MG63 (cell line): ENCODE data around the gene OXCT2. TPM values are rescaled to one million over a fixed set of nuclear protein-coding genes. Genes with fewer than 3 reads are reported as not detected.
"Not testable (repeated sequence)": the region's sequence is repeated elsewhere in the genome, so short reads cannot be mapped to it uniquely, and the experiment has no call there.

Experiments
- DNase-seq: peaks from one replicate; pipeline ENCODE4 v3.0.0-alpha.2; 2020
- H3K27me3 ChIP-seq: fragments of 250-450 bp; sonication (Bioruptor Pico); 2 replicates; pipeline ENCODE4 v1.5.1; 2020; ENCODE audit warnings: mild to moderate bottlenecking, moderate library complexity
- H3K36me3 ChIP-seq: fragments of 250-450 bp; sonication (Bioruptor Pico); 2 replicates; pipeline ENCODE4 v1.5.1; 2020; ENCODE audit warnings: mild to moderate bottlenecking, moderate library complexity
- H3K4me3 ChIP-seq: fragments of 250-450 bp; sonication (Bioruptor Pico); 2 replicates; pipeline ENCODE4 v1.5.1; 2020; ENCODE audit warnings: mild to moderate bottlenecking, moderate library complexity
- H3K9me3 ChIP-seq: fragments of 250-450 bp; sonication (Bioruptor Pico); 2 replicates; pipeline ENCODE4 v1.5.1; 2020; ENCODE audit warnings: mild to moderate bottlenecking, moderate library complexity
- total RNA-seq: library from RNA; depleted of rRNA; stranded (reverse); fragments of >200 nt; shearing (Covaris generic); gene quantifications from 2 replicates; pipeline ENCODE4 v1.2.3, GENCODE V29; 2014; ENCODE audit warnings: low replicate concordance

Gene OXCT2
- total RNA-seq, 1 experiment from 2014 or later: not detected

DNA sequence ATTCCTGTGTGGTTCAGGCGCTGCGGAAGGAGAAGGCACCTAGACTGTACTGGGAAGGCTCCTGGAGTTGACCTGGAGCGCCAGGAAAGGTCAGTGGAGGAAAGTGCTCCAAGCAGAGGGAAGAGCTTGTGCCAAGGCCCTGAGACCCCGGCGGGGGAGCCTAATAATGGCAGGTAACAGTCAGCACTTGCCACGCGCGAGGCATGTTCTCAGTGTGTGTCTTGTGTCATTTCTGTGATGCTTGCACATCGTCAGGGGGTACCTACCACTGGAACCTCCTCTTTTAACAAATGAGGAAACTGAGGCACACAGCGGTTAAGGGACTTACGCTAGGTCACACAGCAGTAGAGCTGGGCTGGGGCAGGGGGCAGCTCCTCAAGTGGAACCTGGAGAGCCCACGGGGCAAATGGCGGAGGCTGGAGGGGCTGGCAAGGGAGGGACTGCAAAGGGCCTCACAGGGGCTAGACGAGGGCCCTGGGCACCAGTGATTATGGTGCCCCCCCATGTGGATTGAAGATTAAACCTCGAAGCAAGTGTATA, 18.5 kb upstream of the OXCT2 start:
- no peaks in the 10 kb centered on the region for H3K36me3 ChIP-seq
- no peaks in the 10 kb centered on the region for H3K27me3 ChIP-seq
- no peaks in the 10 kb centered on the region for H3K9me3 ChIP-seq
- DNase-seq: no peak
- H3K4me3 ChIP-seq: peak overlapping the region; percentile 46; the same call in 1 of the 2 replicates

DNA sequence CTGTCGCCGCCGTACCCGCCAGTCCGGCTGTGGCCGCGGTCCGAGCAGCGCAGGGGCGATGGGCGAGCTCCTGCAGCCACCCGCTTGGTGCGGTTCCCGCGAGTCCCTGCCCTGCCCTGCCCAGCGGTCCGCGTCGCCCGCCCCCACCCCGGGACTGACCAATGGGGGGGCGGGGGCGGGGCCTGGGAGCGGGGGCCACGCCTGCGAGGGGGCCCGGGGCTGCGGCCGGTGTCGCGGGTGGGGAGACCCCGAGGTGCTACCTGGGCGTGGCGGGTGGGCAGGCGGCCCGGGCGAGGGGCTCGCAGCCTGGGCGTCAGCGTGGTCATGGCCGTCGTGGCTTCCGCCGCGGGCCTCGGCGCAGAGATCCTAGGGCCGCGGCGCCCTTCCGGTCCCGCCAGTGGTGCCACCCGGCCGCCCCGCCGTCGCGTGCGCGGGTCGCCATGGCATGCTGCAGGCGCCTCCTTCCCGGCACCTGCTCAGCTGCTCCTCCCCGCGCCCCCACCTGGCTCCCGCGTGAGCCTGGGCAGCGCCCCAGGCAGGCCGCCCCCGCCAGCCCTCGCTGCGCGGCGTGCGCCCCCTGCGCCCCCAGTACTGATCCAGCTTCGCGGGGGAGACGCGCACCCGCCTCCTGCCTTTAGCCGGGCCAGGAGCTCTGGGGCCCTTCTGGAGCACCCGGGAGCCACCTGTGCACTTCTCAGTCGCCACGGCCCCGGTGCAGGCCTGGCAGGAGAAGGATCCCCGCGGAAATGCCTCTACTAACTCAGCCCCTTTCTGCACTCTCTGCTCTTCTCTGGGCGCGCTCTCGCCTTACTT, 17.8 kb upstream of the OXCT2 start, which contains the start of gene BMP8B:
Gene BMP8B, minus strand, starts transcription at position 108 of the 813 bp plus-strand sequence. CDS start 380 bp downstream, outside the sequence.
- H3K9me3 ChIP-seq: no peaks in the 10 kb centered on the region
- no peaks in the 10 kb centered on the region for H3K27me3 ChIP-seq
- no peaks in the 10 kb centered on the region for H3K36me3 ChIP-seq
- peak; percentile 75 for DNase-seq
- peak within 1 kb of the TSS; percentile 46 for H3K4me3 ChIP-seq

DNA sequence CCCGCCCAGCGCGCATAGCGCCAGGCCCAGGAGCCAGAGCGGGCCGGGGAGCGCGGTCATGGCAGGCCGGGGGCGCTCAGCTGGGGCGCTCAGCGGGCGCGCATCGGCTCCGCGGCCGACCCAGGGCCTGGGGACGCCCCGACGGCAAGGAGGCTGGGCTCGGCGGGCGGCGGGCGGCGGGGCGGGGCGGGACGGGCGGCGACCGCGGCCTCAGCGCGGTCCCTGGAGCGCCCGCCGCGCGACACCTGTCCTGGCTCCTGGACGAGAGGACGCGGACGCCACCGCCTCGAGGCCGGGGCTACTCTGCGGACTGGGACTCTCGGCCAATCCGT, 17.2 kb upstream of the OXCT2 start:
- Histone ChIP-seq H3K9me3 (no peaks in the 10 kb centered on the region), H3K36me3 (no peaks in the 10 kb centered on the region), H3K27me3 (no peaks in the 10 kb centered on the region), H3K4me3 (peak overlapping the region; percentile 46)
- no peak for DNase-seq

DNA sequence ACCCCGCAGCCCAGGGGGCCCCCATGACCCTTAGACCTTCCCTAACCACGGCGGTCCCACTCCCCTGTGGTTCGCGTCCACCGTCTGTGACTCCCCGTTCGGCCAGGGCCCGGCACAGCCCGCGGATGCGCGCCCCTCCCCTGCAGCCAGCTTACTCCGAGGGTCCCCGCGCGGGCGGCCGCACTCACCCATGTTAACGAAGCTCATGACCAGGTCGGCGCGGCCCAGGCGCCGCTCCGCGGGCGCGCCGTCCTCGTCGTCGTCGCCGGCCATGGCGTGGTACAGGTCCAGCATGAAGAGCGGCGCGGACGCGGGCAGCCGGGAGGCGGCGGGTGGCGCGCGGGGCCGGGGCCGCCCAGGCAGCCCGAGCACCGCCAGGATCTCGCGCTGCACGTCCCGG, 16.8 kb upstream of the OXCT2 start:
- not testable (repeated sequence) for H3K36me3 ChIP-seq, H3K9me3 ChIP-seq, H3K27me3 ChIP-seq, H3K4me3 ChIP-seq, DNase-seq

DNA sequence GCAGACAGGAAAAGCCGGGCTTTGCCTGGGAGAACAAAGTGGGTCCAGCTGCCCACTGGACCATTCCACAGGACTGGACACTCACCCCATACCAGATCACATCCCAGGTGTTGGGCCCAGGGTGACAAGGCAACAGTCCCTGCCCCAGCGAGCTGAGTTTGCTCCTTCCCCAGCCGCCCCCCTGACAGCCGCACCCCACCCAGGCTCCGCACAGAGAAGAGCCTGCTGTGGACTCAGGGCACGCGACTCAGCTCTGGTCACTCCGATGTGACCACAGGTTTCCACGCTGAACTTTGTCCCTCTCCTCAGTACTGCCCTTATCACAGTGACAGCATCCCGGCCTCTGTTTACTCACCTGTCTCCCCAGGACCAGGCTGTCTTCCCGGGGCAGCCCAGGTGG, 16.3 kb upstream of the OXCT2 start:
- H3K9me3 ChIP-seq: no peaks in the 10 kb centered on the region
- no peak for DNase-seq
- no peaks in the 10 kb centered on the region for H3K36me3 ChIP-seq
- H3K27me3 ChIP-seq: no peaks in the 10 kb centered on the region
- no peak overlapping the region for H3K4me3 ChIP-seq

DNA sequence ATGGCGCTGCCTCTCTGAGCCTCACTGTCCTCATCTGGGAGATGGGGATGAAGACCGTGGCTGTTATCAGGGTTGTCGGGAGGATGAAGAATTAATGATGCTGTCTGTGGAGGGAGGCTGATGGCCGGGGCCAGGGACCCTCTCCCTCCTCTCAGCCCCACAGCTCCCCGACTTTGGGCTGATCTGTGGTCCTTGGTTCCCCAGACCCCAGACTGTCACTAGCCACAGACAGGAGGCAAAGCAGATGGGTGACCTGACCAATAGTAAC, 15.9 kb upstream of the OXCT2 start:
- not testable (repeated sequence) for H3K9me3 ChIP-seq, H3K4me3 ChIP-seq, H3K36me3 ChIP-seq, DNase-seq, H3K27me3 ChIP-seq

DNA sequence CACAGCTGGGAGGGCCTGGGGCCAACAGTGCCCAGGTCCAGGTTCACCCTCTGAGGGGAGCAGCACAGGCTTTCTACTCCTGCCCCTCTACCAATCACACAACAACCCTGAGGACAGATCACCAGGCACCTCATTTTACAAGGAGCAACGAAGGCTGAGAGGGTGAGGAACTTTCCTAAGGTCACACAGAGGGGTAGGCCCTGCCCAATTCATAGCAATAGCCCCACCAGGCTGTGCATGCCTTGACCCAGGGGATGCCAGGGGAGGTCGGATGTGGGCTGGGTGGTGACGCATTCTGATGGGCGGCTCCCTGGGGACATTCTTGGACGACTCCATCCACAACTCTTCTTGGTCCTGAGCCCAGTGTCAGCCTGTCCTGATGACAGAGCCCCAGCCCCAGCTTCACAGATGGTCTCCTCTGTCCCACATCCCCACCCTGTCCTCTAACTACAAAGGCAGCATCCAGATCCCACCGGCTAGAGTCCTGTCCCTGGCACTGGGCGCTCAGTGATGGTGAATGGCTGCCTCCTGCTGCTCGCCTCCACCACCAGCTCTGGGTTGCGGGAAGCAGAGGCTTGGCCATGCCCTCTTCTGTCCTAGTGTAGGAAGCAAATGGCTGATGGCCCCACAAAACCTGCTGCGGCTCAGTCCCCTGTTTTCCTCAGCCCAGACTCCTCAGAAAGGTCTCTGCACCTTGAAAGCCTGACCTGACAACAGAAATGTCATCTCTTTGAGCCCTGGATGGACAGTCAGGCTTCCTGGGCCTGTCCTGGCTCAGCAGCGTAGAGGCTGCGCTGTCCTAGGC, 15.4 kb upstream of the OXCT2 start:
- H3K9me3 ChIP-seq, H3K27me3 ChIP-seq, DNase-seq, H3K4me3 ChIP-seq, H3K36me3 ChIP-seq: not testable (repeated sequence)

DNA sequence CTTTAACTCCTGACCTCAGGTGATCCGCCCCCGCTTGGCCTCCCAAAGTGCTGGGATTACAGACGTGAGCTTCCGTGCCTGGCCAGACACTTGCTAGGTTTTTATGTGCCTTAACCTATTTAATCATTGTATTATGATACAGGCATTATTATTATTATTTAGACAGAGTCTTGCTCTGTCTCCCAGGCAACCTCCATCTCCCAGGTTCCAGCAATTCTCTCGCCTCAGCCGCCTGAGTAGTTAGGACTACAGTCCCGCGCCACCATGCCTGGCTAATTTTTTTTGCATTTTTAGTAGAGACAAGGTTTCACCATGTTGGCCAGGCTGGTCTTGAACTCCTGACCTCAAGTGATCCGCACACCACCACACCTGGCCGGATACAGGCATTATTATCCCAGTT, 11.5 kb upstream of the OXCT2 start:
- not testable (repeated sequence) for DNase-seq, H3K27me3 ChIP-seq, H3K4me3 ChIP-seq

DNA sequence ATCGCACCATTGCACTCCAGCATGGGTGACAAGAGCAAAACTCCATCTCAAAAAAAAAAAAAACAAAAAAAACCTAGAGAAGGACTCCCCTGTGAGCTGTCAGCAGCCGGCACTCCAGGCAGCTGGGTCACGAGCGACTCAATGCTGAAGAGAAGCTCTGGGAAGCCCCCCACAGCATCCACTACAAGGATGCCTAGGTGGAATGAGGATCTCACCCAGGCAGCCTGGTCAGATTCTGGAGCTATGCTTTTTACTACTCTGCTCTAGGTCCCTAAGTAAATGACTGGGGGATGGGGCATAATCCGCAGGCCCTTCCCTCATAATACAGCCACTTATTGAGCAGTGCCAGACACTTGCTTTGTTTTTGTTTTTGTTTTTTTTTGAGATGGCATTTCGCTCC, 11.0 kb upstream of the OXCT2 start:
- no peak for DNase-seq
- no peaks in the 10 kb centered on the region for H3K27me3 ChIP-seq
- H3K36me3 ChIP-seq: no peaks in the 10 kb centered on the region
- H3K4me3 ChIP-seq: no peak overlapping the region
- no peaks in the 10 kb centered on the region for H3K9me3 ChIP-seq

More for the DNA sequence above, 11.5 kb upstream of the OXCT2 start:
- H3K9me3 ChIP-seq, H3K36me3 ChIP-seq: not testable (repeated sequence)

DNA sequence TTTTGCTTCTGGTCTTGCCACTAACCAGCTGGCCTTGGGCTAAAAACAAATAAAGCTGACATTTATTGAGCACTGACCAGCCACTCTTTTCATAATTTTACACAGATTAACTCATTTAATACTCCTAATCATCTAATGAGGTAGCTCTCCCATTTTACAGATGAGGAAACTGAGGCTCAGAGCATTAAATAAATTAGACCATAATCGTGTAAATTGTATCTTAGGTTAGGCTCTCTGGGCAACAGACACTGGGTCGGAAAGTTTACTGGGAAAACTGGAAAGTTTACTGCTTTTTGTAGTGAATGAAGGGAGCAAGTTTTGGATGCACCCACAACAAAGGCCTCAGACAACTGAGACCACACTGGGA, 10.2 kb upstream of the OXCT2 start:
- Histone ChIP-seq H3K27me3 (no peaks in the 10 kb centered on the region), H3K4me3 (no peak overlapping the region), H3K9me3 (no peaks in the 10 kb centered on the region), H3K36me3 (no peaks in the 10 kb centered on the region)
- DNase-seq: no peak

DNA sequence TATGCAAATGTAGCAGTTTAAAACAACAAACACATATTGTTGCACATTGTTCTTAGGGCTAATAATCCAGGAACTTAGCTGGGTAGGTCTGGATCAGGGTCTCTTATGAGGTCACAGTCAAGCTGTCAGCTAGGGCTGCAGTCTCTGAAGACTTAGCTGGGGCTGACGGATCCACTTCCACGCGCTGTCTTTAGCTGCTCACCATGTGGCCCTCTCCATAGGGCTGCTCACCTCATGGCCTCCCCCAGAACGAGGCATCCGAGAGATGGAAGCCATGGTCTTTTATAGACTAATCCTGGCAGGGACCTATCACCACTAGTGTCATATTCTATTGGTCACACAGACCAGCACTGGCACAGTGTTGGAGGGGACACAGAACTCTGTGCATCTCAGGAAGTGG, 8.7 kb upstream of the OXCT2 start:
- Histone ChIP-seq H3K4me3 (no peak overlapping the region), H3K27me3 (no peaks in the 10 kb centered on the region), H3K9me3 (no peaks in the 10 kb centered on the region), H3K36me3 (no peaks in the 10 kb centered on the region)
- no peak for DNase-seq

DNA sequence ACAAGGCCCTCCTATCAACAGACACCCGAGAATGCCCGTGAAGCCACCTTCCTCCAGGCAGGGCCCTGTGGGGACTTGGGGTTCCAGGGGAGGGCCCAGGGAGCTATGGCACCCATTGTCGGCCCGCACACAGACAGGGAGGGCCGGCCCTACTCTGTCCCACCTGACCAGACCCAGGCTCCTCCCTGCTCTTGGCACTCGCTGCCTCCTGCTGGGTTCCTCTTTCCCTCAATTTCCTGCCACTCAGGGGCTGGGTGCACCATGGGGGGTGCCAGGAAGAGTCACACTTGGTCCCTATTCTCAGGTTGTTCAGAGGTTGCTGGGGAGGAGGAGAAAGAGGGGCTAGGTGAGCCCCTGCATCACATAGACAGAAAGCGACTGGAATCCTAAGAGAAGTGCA, 8.0 kb upstream of the OXCT2 start:
- DNase-seq: no peak
- Histone ChIP-seq H3K36me3 (no peaks in the 10 kb centered on the region), H3K9me3 (no peaks in the 10 kb centered on the region), H3K27me3 (no peaks in the 10 kb centered on the region), H3K4me3 (no peak overlapping the region)

DNA sequence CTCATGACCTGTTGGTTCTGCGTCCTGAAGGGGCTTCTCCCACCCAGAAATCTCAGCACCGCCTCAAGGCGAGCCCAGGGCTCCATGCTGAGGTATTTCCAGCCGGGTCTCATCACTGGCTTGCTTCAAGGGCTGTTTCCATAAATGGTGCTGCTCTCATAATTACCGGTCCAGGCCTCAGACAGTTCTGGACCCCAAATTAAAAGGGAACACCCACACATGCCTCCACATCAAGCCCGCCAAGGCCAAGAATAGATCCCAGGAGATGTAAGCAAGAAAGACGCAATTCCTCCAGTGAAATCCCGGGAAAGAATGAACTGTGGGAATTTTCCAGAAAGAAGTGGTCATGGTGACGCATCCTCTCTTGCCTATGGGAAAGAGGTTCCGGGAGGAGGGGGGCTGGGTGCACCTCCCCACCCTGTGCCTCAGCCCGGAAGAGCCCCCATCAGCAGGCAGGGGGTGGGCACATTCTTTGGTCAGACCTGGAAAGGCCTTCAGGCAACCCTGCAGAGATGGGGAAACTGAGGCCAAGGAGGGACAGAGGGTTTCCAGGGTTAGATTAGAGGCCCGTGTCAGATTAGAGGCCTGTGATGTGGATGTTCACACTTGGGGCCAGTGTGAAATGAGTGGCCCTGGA, 7.4 kb upstream of the OXCT2 start:
- H3K9me3 ChIP-seq, DNase-seq, H3K4me3 ChIP-seq, H3K36me3 ChIP-seq, H3K27me3 ChIP-seq: not testable (repeated sequence)

DNA sequence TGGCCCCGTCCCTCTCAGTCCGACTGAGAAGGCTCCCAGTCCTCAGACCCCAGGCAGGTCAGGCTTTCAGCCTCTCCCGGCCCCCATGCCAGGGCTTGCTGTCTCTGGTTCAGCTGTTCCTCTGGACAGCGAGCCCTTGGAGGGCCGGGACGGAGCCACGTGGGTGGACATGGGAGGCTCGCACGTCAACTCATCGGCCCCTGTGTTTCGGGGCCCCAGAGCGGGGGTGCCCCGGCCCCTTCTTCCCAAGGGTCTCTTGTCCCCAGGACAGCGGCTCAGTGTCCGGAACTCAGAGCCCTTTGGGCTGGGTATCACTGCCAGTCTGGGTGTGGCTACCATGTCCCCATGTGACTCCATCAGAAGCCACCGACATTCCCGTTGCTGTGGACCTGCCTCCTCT, 6.7 kb upstream of the OXCT2 start:
- DNase-seq, H3K9me3 ChIP-seq, H3K4me3 ChIP-seq, H3K36me3 ChIP-seq, H3K27me3 ChIP-seq: not testable (repeated sequence)

DNA sequence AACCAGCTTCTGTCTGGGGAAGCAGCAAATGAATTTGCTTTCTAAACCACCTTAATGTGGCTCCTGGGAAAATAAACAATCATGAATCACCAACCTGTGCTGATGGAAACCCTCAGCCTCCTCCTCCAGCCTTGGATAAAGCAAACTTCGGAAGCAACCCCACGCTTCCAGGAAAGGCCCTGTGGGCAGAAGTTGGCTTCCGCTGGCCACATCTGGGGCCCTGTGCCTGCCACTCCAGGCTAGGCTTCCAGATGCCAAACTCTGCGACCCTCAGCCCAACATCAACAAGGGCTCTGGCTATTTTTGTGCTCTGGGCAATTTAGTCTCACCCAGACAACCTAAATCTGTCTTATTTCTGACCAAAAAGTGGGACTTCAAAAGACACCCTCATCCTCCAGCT, 6.2 kb upstream of the OXCT2 start:
- H3K27me3 ChIP-seq: no peaks in the 10 kb centered on the region
- DNase-seq: no peak

DNA sequence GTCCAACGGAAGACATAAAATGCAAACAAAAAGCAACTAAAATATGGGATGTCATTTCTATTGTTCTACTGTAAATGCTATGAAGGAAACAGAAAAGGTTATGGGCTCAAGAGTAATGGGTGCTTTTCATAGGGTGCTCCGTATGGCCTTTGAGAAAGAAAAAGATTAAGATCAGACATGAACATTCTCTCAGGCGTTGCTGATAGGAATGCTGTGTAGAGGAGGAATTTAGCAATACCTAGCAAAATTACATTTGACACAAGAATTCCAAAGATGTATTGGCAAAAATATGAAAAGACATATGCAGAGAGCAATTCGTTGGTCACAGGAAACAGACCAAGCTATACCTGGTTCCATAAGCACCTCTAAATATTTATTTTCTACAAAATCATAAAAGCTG, 5.7 kb upstream of the OXCT2 start:
- Histone ChIP-seq H3K4me3 (no peak overlapping the region), H3K27me3 (no peaks in the 10 kb centered on the region), H3K9me3 (no peaks in the 10 kb centered on the region), H3K36me3 (no peaks in the 10 kb centered on the region)
- DNase-seq: no peak

More for the DNA sequence above, 6.2 kb upstream of the OXCT2 start:
- Histone ChIP-seq H3K36me3 (no peaks in the 10 kb centered on the region), H3K4me3 (no peak overlapping the region), H3K9me3 (no peaks in the 10 kb centered on the region)

DNA sequence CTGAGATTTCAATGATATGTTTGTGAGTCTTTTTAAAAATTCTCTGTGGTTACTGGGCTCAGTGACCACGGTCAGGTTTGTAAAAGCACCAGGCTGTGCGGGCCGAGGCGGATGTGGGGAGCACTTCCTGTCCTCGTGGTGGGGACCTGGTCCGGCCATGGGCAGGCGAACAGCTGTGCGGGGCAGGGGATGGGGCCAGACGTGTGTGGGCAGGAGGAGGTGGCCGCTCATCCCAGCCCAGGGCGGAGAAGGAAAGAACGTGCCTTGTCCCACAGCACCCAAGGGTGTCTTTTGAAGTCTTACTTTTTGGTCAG, 5.2 kb upstream of the OXCT2 start:
- DNase-seq: no peak
- no peak overlapping the region for H3K4me3 ChIP-seq

More for the DNA sequence above, 5.2 kb upstream of the OXCT2 start:
- H3K27me3 ChIP-seq: no peaks in the 10 kb centered on the region
- H3K9me3 ChIP-seq: no peaks in the 10 kb centered on the region
- no peaks in the 10 kb centered on the region for H3K36me3 ChIP-seq
